UCSD-AML1 (cell line): ENCODE results near the gene HOXA9.
A peak's percentile ranks its signal among the peaks of the same experiment; 100 is the strongest.

ENCODE experiments used
- DNase-seq: peaks from one replicate; lab custom pipeline; 2025; ENCODE audit not compliant: unreplicated experiment; lab: John Stamatoyannopoulos, UW

Gene HOXA9

GRCh38 chr7:27166531-27167505 lies 1.5 kb upstream of the HOXA9 start:
- DNase-seq: peak; percentile 69

GRCh38 chr7:27165996-27166530 lies 726 bp upstream of the HOXA9 start:
- no peak for DNase-seq

- no peak for DNase-seq
Observed at GRCh38 chr7:27164367-27165088, 809 bp downstream of the HOXA9 start.

GRCh38 chr7:27164045-27164366 lies 1.3 kb downstream of the HOXA9 start:
- no peak for DNase-seq

GRCh38 chr7:27163288-27164044 lies 1.9 kb downstream of the HOXA9 start:
- no peak for DNase-seq

DNA sequence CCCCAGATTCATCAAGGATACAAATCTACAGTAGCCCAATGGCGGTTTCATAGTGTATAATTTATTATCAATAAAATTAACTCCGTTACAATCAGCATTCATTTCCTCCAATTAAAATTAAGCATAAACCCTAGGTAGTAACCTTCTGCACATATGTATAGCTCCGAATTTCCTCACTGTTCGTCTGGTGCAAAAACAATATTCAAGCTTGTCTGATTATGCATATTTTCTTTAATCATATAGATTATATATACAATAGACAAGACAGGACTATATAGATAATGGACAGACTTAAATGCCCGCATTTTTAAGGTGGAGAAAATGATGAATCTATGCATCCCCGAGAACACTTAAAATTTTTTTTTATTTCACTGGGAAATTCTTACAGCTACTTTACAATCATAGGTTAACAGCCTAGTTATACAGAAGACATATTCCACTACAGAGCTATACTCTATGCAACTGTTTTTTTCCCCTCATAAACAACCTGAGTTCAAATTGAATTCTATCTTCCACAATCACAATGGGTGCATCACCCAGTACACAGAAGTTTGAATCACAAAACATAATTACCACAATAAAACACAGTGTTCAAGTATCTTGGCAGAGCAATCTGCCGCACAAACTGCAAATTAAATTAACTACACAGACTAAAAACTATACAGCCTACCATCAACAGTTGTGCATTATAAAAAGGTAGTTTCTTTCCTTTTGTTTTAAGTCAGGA lies 2.6 kb downstream of the HOXA9 start:
- no peak for DNase-seq

- no peak for DNase-seq
Observed at GRCh38 chr7:27161721-27162560, 3.4 kb downstream of the HOXA9 start.

- peak; percentile 65 for DNase-seq
Observed at GRCh38 chr7:27161214-27161720, 4.1 kb downstream of the HOXA9 start.

DNA sequence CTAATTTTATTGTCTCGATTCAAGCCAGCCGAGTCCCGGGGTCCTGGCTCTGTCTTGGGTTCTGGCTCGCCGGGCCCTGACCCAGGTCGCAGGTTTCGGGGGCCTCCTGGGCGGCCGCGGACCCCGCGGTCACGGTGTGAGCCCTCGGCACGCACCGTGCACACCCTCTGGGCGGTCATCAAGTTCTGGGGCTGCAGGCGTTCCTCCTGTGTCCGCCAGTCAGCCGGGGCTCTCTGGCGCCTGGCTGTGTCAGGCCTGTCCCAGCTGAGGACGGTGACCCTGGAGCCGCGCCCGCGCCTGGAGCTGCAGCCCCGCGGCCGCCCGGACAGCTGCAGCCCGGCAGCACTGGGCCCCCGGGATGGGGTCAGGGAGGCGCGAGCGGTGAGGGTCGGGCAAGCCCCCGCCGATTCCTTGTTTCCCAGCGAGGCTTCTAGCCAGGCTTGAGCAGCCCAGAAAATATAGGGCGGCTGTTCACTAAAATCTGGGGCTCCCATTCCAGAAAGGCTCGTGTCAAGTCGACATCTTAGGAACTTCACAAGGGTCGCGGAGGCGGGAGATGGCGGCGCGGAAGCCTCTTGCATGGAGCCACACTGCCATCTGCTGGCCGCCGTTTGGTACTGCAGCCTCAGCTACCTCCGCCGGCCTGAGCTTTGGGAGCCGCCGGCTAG lies 4.7 kb downstream of the HOXA9 start:
- DNase-seq: peak; percentile 75

DNA sequence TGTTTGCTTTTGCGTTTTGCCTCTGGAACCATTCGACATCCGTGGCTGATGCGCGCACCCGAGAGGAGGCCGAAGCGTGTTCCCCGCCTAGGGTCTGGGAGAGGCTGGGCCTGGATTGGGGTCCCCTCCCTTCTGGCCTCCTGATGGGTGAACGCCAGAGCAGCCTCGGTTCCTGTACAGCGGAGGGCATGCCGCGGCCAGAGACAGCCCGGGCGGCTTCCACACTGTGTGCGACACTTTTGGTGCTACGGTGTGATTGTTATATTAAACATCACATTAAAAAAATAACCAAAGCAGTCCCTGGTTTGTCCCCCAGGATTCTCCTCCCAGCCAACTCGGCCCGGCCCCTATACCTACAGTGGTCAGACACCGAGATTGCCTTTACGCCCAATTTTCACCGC lies 5.2 kb downstream of the HOXA9 start:
- DNase-seq: peak; percentile 34

- DNase-seq: peak; percentile 17
Observed at GRCh38 chr7:27159266-27160144, 5.8 kb downstream of the HOXA9 start.

DNA sequence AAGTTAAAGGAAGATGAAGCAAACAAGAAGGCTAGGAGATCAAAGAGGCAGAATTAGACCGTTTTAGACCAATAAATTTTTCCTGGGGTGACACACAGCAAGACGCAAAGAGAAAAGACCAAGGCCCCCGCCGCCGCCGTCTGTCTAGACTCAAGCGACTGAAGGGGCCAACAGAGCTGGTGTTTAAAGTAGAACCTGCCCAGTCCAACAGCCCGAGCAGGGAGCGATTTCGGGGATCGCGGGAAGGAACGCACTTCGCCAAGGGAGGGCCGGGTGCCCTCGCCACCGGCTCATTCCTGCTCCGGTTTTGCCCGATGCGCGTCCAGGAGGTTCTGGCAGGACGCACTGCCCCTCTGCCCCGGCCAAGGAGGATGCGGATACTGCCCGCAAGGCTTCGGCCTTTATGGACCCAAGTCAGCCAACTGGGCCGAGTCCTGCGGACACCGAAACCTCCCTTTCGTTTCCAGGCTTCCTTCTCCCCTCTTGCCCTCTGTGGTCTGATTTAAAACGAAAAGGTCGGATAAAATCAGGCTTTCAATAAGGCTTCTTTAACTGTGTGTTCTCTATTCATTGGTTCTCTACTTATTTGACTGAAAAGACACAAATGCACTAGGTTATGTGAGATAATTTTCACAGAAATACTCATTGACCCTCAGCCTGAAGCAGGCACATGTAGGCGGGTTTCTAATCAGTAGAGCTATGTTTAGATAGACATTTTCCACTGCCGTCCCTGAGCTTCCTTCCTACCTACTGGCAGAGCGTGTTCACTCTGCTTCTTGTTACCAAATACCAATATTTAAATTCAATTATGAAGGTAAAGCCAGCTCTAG lies 6.7 kb downstream of the HOXA9 start:
- peak; percentile 21 for DNase-seq

DNA sequence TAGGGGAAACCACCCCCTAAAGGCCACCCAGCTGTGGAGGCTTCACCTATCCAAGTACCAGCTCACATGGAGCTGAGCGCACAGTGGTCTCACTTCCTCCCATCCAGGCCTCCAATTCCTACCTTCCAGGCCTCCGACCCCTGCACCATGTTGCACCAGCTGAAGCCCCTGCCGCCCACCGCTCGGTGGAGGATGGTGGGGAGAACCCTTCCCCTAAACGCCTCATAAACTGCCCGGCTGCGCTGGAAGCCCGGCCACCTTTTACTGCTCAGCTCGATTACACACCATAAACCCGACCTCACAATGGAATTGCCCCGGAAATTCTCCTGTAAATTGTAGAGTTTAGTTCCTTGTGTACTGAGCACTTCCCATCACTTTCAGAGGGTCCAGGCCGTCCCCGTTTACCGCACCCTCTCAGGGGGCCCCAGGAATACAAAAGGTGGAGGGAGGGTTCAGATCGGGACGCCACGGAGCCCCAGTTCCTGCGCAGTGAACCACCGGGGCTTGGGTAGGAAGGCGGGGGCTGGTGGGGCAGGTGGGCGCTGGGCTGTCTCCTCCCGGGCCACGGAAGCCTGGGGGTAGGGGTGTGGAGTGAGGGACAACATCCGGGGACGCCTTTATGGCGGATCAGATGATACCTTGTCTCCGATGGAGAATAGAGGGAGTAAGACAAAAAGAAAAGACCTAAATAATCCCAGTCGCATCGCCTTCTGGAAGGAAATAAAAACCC lies 7.5 kb downstream of the HOXA9 start:
- DNase-seq: peak; percentile 42

DNA sequence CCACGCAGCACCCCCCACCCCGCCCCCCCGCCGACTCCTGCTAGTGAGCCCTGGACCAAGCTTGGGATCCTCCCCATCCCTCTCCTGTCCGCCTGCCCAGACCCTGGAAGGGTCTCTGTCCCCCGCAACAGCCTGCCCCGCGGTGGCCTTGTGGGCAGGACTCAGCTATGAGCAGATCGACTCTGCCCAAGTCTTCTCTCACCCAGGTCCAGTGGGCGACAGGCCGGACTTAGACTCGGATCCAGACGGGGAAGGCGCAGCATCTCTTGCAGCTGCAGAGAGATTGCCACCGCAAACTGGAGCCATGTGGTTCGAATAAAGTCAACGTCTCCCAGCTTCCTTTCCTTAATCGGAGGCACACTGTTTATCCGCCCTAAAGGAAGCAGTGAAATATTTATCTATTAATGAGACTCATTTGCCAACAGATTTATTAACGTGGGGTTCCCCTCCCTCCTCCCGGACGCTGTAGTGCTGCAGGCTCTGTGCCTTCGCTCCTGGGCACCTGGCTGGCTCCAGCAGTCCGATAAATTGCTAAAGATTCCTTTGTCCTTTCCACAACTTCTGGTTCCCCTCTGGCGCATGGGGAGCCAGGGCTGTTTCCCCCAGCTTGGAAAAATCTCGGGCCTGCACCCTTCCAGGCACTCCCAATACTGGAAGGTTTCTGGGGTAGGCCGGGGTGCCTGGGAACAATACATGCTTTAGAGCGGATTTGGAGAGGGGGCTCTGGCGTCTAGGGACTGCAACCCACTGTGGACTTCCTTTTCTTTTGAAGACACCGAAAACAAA lies 8.2 kb downstream of the HOXA9 start:
- DNase-seq: peak; percentile 24

DNA sequence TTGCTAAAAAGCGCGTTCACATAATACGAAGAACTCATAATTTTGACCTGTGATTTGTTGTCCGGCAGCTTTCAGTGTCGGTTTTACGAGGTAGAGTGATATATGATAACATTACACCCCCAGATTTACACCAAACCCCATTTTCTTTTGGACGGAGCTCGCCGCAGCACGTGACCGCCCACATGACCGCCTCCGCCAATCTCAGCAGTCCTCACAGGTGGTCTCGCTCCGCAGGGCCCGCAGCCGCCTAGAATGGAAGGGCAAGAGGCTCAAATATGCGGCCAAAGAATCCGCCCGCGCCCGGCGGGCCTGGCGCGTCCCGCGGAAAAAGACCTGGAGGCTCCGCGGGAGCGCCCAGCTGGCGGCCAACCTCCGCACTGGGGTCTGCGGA lies 8.8 kb downstream of the HOXA9 start, which contains the start of gene HOXA7:
Gene HOXA7 (minus strand): TSS at position 168 of the 391 bp plus-strand sequence. CDS start 130 bp downstream, at position 38.
- peak; percentile 43 for DNase-seq
